H9 (cell line): ENCODE measurements around the gene NQO1. TPM values are rescaled to one million over a fixed set of nuclear protein-coding genes. Genes with fewer than 3 reads are reported as not detected.

Experiments used
- DNase-seq: peaks from one replicate; pipeline ENCODE4 v3.0.0-alpha.2; 2017
- H2AFZ ChIP-seq: one replicate; pipeline ENCODE4 v1.6.1; 2013; ENCODE audit warnings: mild to moderate bottlenecking, low read length, control low read depth, moderate library complexity
- H2AK5ac ChIP-seq: 2 replicates; pipeline ENCODE4 v1.6.1; 2013; ENCODE audit warnings: low read length, control low read depth, mixed read lengths; ENCODE audit not compliant: insufficient read length
- H2BK120ac ChIP-seq: one replicate; pipeline ENCODE4 v1.6.1; 2013; ENCODE audit warnings: low read depth, mild to moderate bottlenecking, low read length, control low read depth, inconsistent platforms; ENCODE audit not compliant: poor library complexity, severe bottlenecking
- H2BK12ac ChIP-seq: 2 replicates; pipeline ENCODE4 v1.6.1; 2013; ENCODE audit warnings: low read length, control low read depth, mixed read lengths, low read depth; ENCODE audit not compliant: insufficient read length
- H2BK15ac ChIP-seq: 2 replicates; pipeline ENCODE4 v1.6.1; 2013; ENCODE audit warnings: low read depth, low read length, control low read depth
- H2BK20ac ChIP-seq: one replicate; pipeline ENCODE4 v1.6.1; 2013; ENCODE audit warnings: low read depth, mild to moderate bottlenecking, low read length, control low read depth, inconsistent platforms; ENCODE audit not compliant: poor library complexity, severe bottlenecking
- H2BK5ac ChIP-seq: 2 replicates; pipeline ENCODE4 v1.6.1; 2013; ENCODE audit warnings: low read length, control low read depth, mixed read lengths; ENCODE audit not compliant: insufficient read length
- H3K14ac ChIP-seq: 2 replicates; pipeline ENCODE4 v1.6.1; 2013; ENCODE audit warnings: low read length, control low read depth; ENCODE audit not compliant: insufficient read depth
- H3K18ac ChIP-seq: 2 replicates; pipeline ENCODE4 v1.6.1; 2013; ENCODE audit warnings: low read depth, mild to moderate bottlenecking, mixed read lengths, low read length, control low read depth; ENCODE audit not compliant: insufficient read length
- H3K23ac ChIP-seq: 2 replicates; pipeline ENCODE4 v1.6.1; 2013; ENCODE audit warnings: low read length, control low read depth, mixed read lengths, low read depth; ENCODE audit not compliant: insufficient read length
- H3K23me2 ChIP-seq: 2 replicates; pipeline ENCODE4 v1.6.1; 2013; ENCODE audit warnings: low read depth, mild to moderate bottlenecking, mixed read lengths, low read length, control low read depth; ENCODE audit not compliant: insufficient read length, poor library complexity, severe bottlenecking
- H3K27ac ChIP-seq: 2 replicates; pipeline ENCODE4 v1.5.1; 2013; ENCODE audit warnings: low read length, control low read depth, mixed read lengths, low read depth; ENCODE audit not compliant: insufficient read length
- H3K27me3 ChIP-seq: 2 replicates; pipeline ENCODE4 v1.6.1; 2013; ENCODE audit warnings: low read length, control low read depth, inconsistent platforms; ENCODE audit not compliant: insufficient read depth
- H3K4ac ChIP-seq: 2 replicates; pipeline ENCODE4 v1.6.1; 2013; ENCODE audit warnings: low read depth, mild to moderate bottlenecking, control low read depth, inconsistent platforms, low read length, moderate library complexity
- H3K4me1 ChIP-seq: 2 replicates; pipeline ENCODE4 v1.6.1; 2013; ENCODE audit warnings: low read length, control low read depth, inconsistent platforms; ENCODE audit not compliant: insufficient read depth
- H3K4me2 ChIP-seq: 2 replicates; pipeline ENCODE4 v1.6.1; 2013; ENCODE audit warnings: low read length, control low read depth, mixed read lengths; ENCODE audit not compliant: insufficient read length, insufficient read depth
- H3K56ac ChIP-seq: 2 replicates; pipeline ENCODE4 v1.6.1; 2013; ENCODE audit warnings: low read depth, mild to moderate bottlenecking, mixed read lengths, low read length, control low read depth; ENCODE audit not compliant: insufficient read length
- H3K79me1 ChIP-seq: 2 replicates; pipeline ENCODE4 v1.6.1; 2013; ENCODE audit warnings: low read depth, mild to moderate bottlenecking, moderate library complexity, low read length, control low read depth, inconsistent platforms; ENCODE audit not compliant: insufficient read depth, poor library complexity, severe bottlenecking
- H3K79me2 ChIP-seq: 2 replicates; pipeline ENCODE4 v1.6.1; 2013; ENCODE audit warnings: low read length, control low read depth, inconsistent platforms; ENCODE audit not compliant: insufficient read depth
- H3K9ac ChIP-seq: 2 replicates; pipeline ENCODE4 v1.6.1; 2013; ENCODE audit warnings: low read length, control low read depth, mixed read lengths; ENCODE audit not compliant: insufficient read length; ENCODE audit errors: extremely low read depth
- H3K9me3 ChIP-seq: one replicate; pipeline ENCODE4 v1.6.1; 2013; ENCODE audit warnings: low read depth, low read length, inconsistent platforms; ENCODE audit not compliant: control insufficient read depth
- H3T11ph ChIP-seq: one replicate; pipeline ENCODE4 v1.6.1; 2013; ENCODE audit warnings: mild to moderate bottlenecking, low read length, control low read depth, inconsistent platforms
- H4K20me1 ChIP-seq: one replicate; pipeline ENCODE4 v1.6.1; 2013; ENCODE audit not compliant: control insufficient read depth, insufficient read length, insufficient read depth
- H4K5ac ChIP-seq: 2 replicates; pipeline ENCODE4 v1.6.1; 2013; ENCODE audit warnings: low read depth, mild to moderate bottlenecking, mixed read lengths, low read length, control low read depth; ENCODE audit not compliant: insufficient read length
- H4K8ac ChIP-seq: replicated peaks from 2 replicates; pipeline ENCODE4 v1.6.1; 2013; ENCODE audit warnings: low read length, control low read depth, mixed read lengths, low read depth; ENCODE audit not compliant: insufficient read length
- H4K91ac ChIP-seq: 2 replicates; pipeline ENCODE4 v1.6.1; 2013; ENCODE audit warnings: low read depth, mild to moderate bottlenecking, moderate library complexity, mixed read lengths, low read length, control low read depth; ENCODE audit not compliant: insufficient read length
- H3K27ac Mint-ChIP-seq, 3 experiments: 2 replicates in 2 of 3; 3 replicates in 1 of 3; pipeline ENCODE4 v1.8.0; 2020 to 2021; ENCODE audit warnings: mixed read lengths in 3 of 3, mild to moderate bottlenecking in 1 of 3, moderate library complexity in 1 of 3
- H3K27me3 Mint-ChIP-seq: 2 replicates; pipeline ENCODE4 v1.8.0; 2021; ENCODE audit warnings: low read depth, mild to moderate bottlenecking, moderate library complexity, mixed read lengths
- H3K36me3 Mint-ChIP-seq, 3 experiments: 2 replicates in 2 of 3; 3 replicates in 1 of 3; pipeline ENCODE4 v1.8.0; 2020 to 2021; ENCODE audit warnings: low read depth in 3 of 3, mixed read lengths in 3 of 3; ENCODE audit not compliant: insufficient read depth in 1 of 3
- H3K4me1 Mint-ChIP-seq, 2 experiments: 2 replicates each; pipeline ENCODE4 v1.8.0; 2020; ENCODE audit warnings: mixed read lengths in 2 of 2
- H3K4me3 Mint-ChIP-seq, 2 experiments: 2 replicates in 1 of 2; 3 replicates in 1 of 2; pipeline ENCODE4 v1.8.0; 2020 to 2021; ENCODE audit warnings: mild to moderate bottlenecking in 2 of 2, mixed read lengths in 2 of 2, moderate library complexity in 1 of 2
- H3K9me3 Mint-ChIP-seq, 2 experiments: 2 replicates in 1 of 2; 3 replicates in 1 of 2; pipeline ENCODE4 v1.8.0; 2020; ENCODE audit warnings: mild to moderate bottlenecking in 2 of 2, mixed read lengths in 2 of 2, moderate library complexity in 1 of 2
- WGBS: extraction: QIAGEN DNeasy Blood & Tissue Kit; methylation state at CpG from one replicate; pipeline ENCODE4 v1.1.7; 2013; ENCODE audit warnings: missing lambda C conversion rate, low lambda C conversion rate, mixed read lengths; ENCODE audit not compliant: insufficient read length; ENCODE audit errors: extremely low coverage; 5-methylcytosine and 5-hydroxymethylcytosine counted together
- total RNA-seq: library from RNA; stranded (reverse); gene quantifications from 2 replicates; pipeline ENCODE4 v1.2.1, GENCODE V29; 2021
- TF ChIP-seq, protein P1 (sequence below): fragments of 200-600 bp; sonication (generic); conservative IDR thresholded peaks from 3 replicates; pipeline ENCODE4 v1.8.0; 2021; ENCODE audit warnings: antibody characterized with exemption, mild to moderate bottlenecking

Gene NQO1
- total RNA-seq, 1 experiment from 2014 or later = 64.6 TPM

DNA sequence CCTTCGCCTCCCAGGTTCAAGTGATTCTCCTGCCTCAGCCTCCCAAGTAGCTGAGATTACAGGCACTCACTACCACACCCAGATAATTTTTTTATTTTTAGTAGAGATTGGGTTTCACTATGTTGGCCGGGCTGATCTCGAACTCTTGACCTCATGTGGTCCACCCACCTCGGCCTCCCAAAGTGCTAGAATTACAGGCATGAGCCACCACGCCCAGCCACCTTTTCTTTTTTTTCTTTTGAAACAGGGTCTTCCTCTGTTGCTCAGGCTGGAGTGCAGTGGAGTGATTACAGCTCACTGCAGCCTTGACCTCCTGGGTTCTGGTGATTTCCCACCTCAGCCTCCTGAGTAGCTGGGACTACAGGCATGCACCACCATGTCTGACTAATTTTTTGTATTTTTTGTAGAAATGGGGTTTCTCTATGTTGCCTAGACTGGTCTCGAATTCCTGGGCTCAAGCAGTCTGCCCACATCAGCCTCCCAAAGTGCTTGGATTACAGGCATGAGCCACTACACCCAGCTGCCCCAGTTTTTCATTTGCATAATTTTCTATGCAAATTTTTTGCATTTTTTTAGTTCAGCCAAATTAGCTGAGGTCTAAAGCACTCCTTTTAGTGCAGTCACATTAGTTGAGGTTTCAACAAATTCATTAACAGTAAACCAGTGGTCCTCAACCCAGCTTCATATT, 47.0 kb upstream of the NQO1 start:
- H3T11ph ChIP-seq = no peak overlapping the region
- DNase-seq = no peak
- no peak overlapping the region for H3K4ac ChIP-seq
- H3K9me3 ChIP-seq = no peaks in the 10 kb centered on the region
- WGBS = no CpG with 5 or more reads among the region's 6 CpGs
- no peak overlapping the region for H2BK5ac ChIP-seq
- no peak overlapping the region for H2BK120ac ChIP-seq
- H2BK20ac ChIP-seq = no peak overlapping the region
- no peak overlapping the region for H2BK15ac ChIP-seq
- peaks cover 0 to 5% of the 10 kb centered on the region in 2 experiments; a peak in 2 of 5 replicates for H3K9me3 Mint-ChIP-seq
- H3K4me1 ChIP-seq = no peaks in the 10 kb centered on the region
- no peaks in the 10 kb centered on the region for H4K20me1 ChIP-seq
- H2BK12ac ChIP-seq = no peak overlapping the region
- H4K5ac ChIP-seq = no peak overlapping the region
- no peak overlapping the region for H3K4me3 Mint-ChIP-seq
- TF ChIP-seq, protein P1, sequence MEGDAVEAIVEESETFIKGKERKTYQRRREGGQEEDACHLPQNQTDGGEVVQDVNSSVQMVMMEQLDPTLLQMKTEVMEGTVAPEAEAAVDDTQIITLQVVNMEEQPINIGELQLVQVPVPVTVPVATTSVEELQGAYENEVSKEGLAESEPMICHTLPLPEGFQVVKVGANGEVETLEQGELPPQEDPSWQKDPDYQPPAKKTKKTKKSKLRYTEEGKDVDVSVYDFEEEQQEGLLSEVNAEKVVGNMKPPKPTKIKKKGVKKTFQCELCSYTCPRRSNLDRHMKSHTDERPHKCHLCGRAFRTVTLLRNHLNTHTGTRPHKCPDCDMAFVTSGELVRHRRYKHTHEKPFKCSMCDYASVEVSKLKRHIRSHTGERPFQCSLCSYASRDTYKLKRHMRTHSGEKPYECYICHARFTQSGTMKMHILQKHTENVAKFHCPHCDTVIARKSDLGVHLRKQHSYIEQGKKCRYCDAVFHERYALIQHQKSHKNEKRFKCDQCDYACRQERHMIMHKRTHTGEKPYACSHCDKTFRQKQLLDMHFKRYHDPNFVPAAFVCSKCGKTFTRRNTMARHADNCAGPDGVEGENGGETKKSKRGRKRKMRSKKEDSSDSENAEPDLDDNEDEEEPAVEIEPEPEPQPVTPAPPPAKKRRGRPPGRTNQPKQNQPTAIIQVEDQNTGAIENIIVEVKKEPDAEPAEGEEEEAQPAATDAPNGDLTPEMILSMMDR = no peak
- no peak overlapping the region for H2AK5ac ChIP-seq
- no peaks in the 10 kb centered on the region for H3K27me3 ChIP-seq
- no peak overlapping the region for H3K56ac ChIP-seq
- no peaks in the 10 kb centered on the region for H3K23me2 ChIP-seq
- H3K4me2 ChIP-seq = no peak overlapping the region
- peak overlapping the region in 2 of 3 experiments; percentile 23 to 49; a peak in 1 of 7 replicates for H3K27ac Mint-ChIP-seq
- H3K79me2 ChIP-seq = peaks cover 7% of the 10 kb centered on the region; the same call in 1 of the 2 replicates
- H3K36me3 Mint-ChIP-seq = peaks cover 2 to 11% (median 8%) of the 10 kb centered on the region in 3 experiments; a peak in 3 of 7 replicates
- H2AFZ ChIP-seq = no peak overlapping the region
- H3K27me3 Mint-ChIP-seq = no peaks in the 10 kb centered on the region
- no peak overlapping the region for H4K91ac ChIP-seq
- H3K4me1 Mint-ChIP-seq = peaks cover 6 to 8% of the 10 kb centered on the region in 2 experiments; a peak in 3 of 4 replicates
- H4K8ac ChIP-seq = no peak overlapping the region
- H3K79me1 ChIP-seq = peaks cover 4% of the 10 kb centered on the region
- no peak overlapping the region for H3K18ac ChIP-seq
- H3K9ac ChIP-seq = no peak overlapping the region
- no peak overlapping the region for H3K14ac ChIP-seq
- H3K27ac ChIP-seq = no peak overlapping the region
- no peak overlapping the region for H3K23ac ChIP-seq
